Epithelial cell of esophagus (primary cell): Measurements from ENCODE around the gene CPAMD8.
"Not testable (repeated sequence)": the region's sequence is repeated elsewhere in the genome, so short reads cannot be mapped to it uniquely, and the experiment has no call there.

Source experiments
- DNase-seq: peaks from one replicate; pipeline ENCODE4 v3.0.0; 2010; ENCODE audit warnings: low read depth
- H3K4me3 ChIP-seq: 2 replicates; pipeline ENCODE4 v1.5.1; 2011; ENCODE audit warnings: mild to moderate bottlenecking, low read length, control low read depth
- CTCF ChIP-seq: IDR thresholded peaks from 2 replicates; pipeline ENCODE4 v1.5.1; 2011; ENCODE audit warnings: low read depth, mild to moderate bottlenecking, low read length, control low read depth, inconsistent platforms; ENCODE audit not compliant: insufficient read depth; ENCODE audit errors: missing control alignments

Gene CPAMD8

GRCh38 chr19:17020823-17021222 lies 5.8 kb downstream of the CPAMD8 start:
- no peak for TF ChIP-seq CTCF
- no peak for DNase-seq
- no peak overlapping the region for H3K4me3 ChIP-seq

- DNase-seq = no peak
- TF ChIP-seq CTCF = no peak
Observed at GRCh38 chr19:17020385-17020784, 6.2 kb downstream of the CPAMD8 start.

GRCh38 chr19:17014212-17014861 lies 12.3 kb downstream of the CPAMD8 start:
- H3K4me3 ChIP-seq = not testable (repeated sequence)
- DNase-seq = peak; percentile 65

More at GRCh38 chr19:17020385-17020784, 6.2 kb downstream of the CPAMD8 start:
- H3K4me3 ChIP-seq = no peak overlapping the region

GRCh38 chr19:17011485-17011884 lies 15.1 kb downstream of the CPAMD8 start:
- DNase-seq = no peak
- H3K4me3 ChIP-seq = no peak overlapping the region
- TF ChIP-seq CTCF = no peak

GRCh38 chr19:17006579-17006978 lies 20.0 kb downstream of the CPAMD8 start:
- DNase-seq = no peak

GRCh38 chr19:17005000-17005399 lies 21.6 kb downstream of the CPAMD8 start:
- no peak for DNase-seq
- TF ChIP-seq CTCF = no peak
- no peak overlapping the region for H3K4me3 ChIP-seq

More at GRCh38 chr19:17006579-17006978, 20.0 kb downstream of the CPAMD8 start:
- no peak for TF ChIP-seq CTCF
- no peak overlapping the region for H3K4me3 ChIP-seq

- no peak for DNase-seq
- no peak for TF ChIP-seq CTCF
- H3K4me3 ChIP-seq = no peak overlapping the region
Observed at GRCh38 chr19:17004386-17004785, 22.2 kb downstream of the CPAMD8 start.
